Upper lobe of left lung (tissue), 6 donors: ENCODE results near the gene PRKG1. TPM values are rescaled to one million over a fixed set of nuclear protein-coding genes. Genes with fewer than 3 reads are reported as not detected.
"Not testable (repeated sequence)": the region's sequence is repeated elsewhere in the genome, so short reads cannot be mapped to it uniquely, and the experiment has no call there.

ENCODE experiments used
- ATAC-seq, 2 donors: fragments of 200-7000 bp; cut with Tn5 transposase; one replicate each; pipeline ENCODE4 v1.9.1; 2022; ENCODE audit warnings: mild to moderate bottlenecking in 2 of 2, moderate library complexity in 2 of 2; ENCODE audit not compliant: low FRiP score in 2 of 2
- DNase-seq, 2 donors: peaks; one replicate each; pipeline ENCODE4 v3.0.0-alpha.2; 2019 to 2020
- H3K27ac ChIP-seq, 4 donors: fragments of 200-600 bp; sonication (generic); one replicate each; pipeline ENCODE4 v1.5.1; 2016 to 2019
- H3K27me3 ChIP-seq, 4 donors: fragments of 200-600 bp; sonication (generic); one replicate each; pipeline ENCODE4 v1.5.1; 2017 to 2019
- H3K36me3 ChIP-seq, 4 donors: fragments of 200-600 bp; sonication (generic); one replicate each; pipeline ENCODE4 v1.5.1; 2016 to 2019
- H3K4me1 ChIP-seq, 4 donors: fragments of 200-600 bp; sonication (generic); one replicate each; pipeline ENCODE4 v1.5.1; 2018 to 2019
- H3K4me3 ChIP-seq, 4 donors: fragments of 200-600 bp; sonication (generic); one replicate each; pipeline ENCODE4 v1.5.1; 2017 to 2019; ENCODE audit warnings: mild to moderate bottlenecking in 2 of 4, moderate library complexity in 1 of 4
- H3K9me3 ChIP-seq, 4 donors: fragments of 200-600 bp; sonication (generic); one replicate each; pipeline ENCODE4 v1.5.1; 2018 to 2019
- CTCF ChIP-seq, 6 experiments: fragments of 450-650 bp in 4 of 6; fragments of 200-600 bp in 2 of 6; sonication (generic) in 2 of 6; IDR thresholded peaks; one replicate each; pipeline ENCODE4 v1.5.1; 2016 to 2019; ENCODE audit warnings: antibody characterized with exemption in 6 of 6
- EP300 ChIP-seq, 4 donors: sonication (generic); formaldehyde crosslinking; IDR thresholded peaks; one replicate each; pipeline ENCODE4 v1.5.1; 2017; ENCODE audit warnings: antibody characterized with exemption in 4 of 4, control low read depth in 2 of 4
- POLR2A ChIP-seq, 4 donors: fragments of 450-650 bp; IDR thresholded peaks; one replicate each; pipeline ENCODE4 v1.5.1; 2016 to 2017; ENCODE audit warnings: antibody characterized with exemption in 4 of 4, mild to moderate bottlenecking in 2 of 4
- POLR2AphosphoS5 ChIP-seq, 2 donors: sonication (generic); formaldehyde crosslinking; IDR thresholded peaks; one replicate each; pipeline ENCODE4 v1.5.1; 2017; ENCODE audit warnings: antibody characterized with exemption in 2 of 2
- WGBS, 2 donors: methylation state at CpG; one replicate each; pipeline ENCODE4 v1.1.5; 2017 to 2018; 5-methylcytosine and 5-hydroxymethylcytosine counted together
- total RNA-seq, 6 donors: library from RNA; depleted of rRNA in 4 of 6; stranded (reverse); fragments of >200 nt in 4 of 6; gene quantifications; one replicate each; pipeline versions ENCODE4 v1.1.0 to v1.2.1, GENCODE V29; 2016 to 2021
- donor health status: DM: no; HTN: no; CAD: no; lungs with moderate emphysema.
- donor health status: DM: no; HTN: yes; CAD: no; lungs with severe emphysema.

The PRKG1 gene
- total RNA-seq, 6 donors from 2014 or later, result 12.9 to 43.0 (median 25.0) TPM

DNA sequence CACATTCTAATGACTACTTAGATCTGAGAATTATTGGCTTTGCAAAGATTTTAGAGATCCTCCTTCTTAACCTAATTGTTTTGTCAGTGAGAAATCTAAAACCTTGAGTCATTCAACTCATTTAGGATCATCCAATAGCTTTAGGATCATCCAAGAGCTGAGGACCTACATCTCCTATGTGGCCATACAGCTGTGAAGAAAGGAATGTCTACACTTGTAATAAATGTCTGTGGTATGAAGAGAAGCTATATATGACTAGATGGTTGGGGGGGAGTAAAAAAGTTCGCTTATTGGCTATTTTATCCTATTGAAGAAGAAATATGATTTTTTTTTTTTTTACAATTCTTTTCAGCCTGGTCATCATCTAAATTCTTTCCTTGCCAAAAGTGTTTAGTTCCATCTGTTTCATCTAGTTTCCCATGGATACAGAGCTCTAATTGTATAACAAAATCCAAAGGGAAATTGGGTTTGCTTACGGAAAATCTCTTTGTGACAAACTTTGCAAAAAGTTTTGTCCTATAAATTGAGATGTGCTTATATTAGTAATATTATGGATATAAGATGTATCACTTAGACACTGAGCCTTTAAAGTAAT is 196.7 kb downstream of the PRKG1 start:
- no peak overlapping the region for H3K27ac ChIP-seq
- no peaks in the 10 kb centered on the region for H3K9me3 ChIP-seq
- WGBS, 2 donors, result 84 to 89% methylated on average over 2 of the region's 2 CpGs
- peaks cover 0 to 8% (median 4%) of the 10 kb centered on the region in 4 donors for H3K4me1 ChIP-seq
- no peak for ATAC-seq
- no peak for TF ChIP-seq POLR2AphosphoS5 (IDR thresholded peaks at IDR 0.05)
- TF ChIP-seq EP300 (IDR thresholded peaks at IDR 0.05), result no peak
- no peak for DNase-seq
- H3K27me3 ChIP-seq, result no peaks in the 10 kb centered on the region
- H3K4me3 ChIP-seq, result no peak overlapping the region
- H3K36me3 ChIP-seq, result no peaks in the 10 kb centered on the region

- 74 to 85% methylated on average over 2 of the region's 2 CpGs for WGBS, 2 donors
Measured at GRCh38 chr10:51272099-51272498, 197.8 kb downstream of the PRKG1 start.

DNA sequence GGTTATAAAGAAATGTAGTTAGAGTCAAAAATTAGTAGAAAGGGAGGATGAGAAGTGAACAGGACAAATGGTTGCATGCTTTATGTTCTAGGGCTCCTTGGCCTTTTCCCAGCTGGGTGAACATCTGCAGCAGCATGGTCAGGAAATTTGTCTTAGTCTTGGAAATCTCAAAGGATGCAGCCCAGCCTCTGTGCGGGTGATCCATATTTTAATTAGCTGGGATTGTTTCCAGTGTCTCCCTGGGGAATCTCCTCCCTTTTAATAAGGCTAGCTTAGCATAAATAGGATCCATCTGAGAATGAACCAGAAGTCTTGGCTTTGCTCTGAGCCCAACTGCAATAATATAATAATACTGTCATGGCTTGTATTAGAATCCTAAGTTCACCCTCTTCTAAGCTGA is 198.3 kb downstream of the PRKG1 start:
- DNase-seq, result no peak
- 34 to 83% methylated on average over 1 of the region's 1 CpG for WGBS, 2 donors
- ATAC-seq, result no peak
- H3K4me3 ChIP-seq, result no peak overlapping the region
- peaks cover 0 to 8% (median 4%) of the 10 kb centered on the region in 4 donors for H3K4me1 ChIP-seq
- no peak for TF ChIP-seq CTCF (IDR thresholded peaks at IDR 0.05)
- no peaks in the 10 kb centered on the region for H3K36me3 ChIP-seq
- H3K9me3 ChIP-seq, result no peaks in the 10 kb centered on the region
- no peaks in the 10 kb centered on the region for H3K27me3 ChIP-seq
- no peak overlapping the region for H3K27ac ChIP-seq

More at GRCh38 chr10:51272099-51272498, 197.8 kb downstream of the PRKG1 start:
- DNase-seq, H3K27ac ChIP-seq, H3K4me1 ChIP-seq, H3K36me3 ChIP-seq, H3K9me3 ChIP-seq, H3K4me3 ChIP-seq, ATAC-seq, H3K27me3 ChIP-seq: not testable (repeated sequence)

DNA sequence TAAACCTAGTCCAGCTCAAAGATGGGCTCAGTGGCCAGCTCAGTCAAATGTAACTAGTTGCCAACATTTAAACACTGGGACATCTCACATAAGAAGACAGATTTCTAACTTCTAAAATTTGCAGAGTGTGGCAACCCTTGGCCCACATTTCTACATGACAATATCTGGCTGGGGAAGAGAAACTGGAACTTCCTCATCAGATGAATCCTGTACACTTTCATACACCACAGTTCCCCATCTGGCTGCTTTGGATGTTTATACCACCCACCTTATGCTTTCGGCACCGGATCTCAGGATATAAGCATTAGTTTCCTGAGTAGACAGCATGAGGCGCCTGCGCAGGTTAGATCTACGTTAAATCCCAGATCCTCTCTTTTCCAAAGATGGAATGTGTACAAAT is 199.3 kb downstream of the PRKG1 start:
- 46 to 61% methylated on average over 5 of the region's 5 CpGs for WGBS, 2 donors
- Histone ChIP-seq H3K27me3 (no peaks in the 10 kb centered on the region), H3K36me3 (no peaks in the 10 kb centered on the region), H3K9me3 (no peaks in the 10 kb centered on the region), H3K4me1 (peaks cover 0 to 8% (median 4%) of the 10 kb centered on the region in 4 donors), H3K4me3 (no peak overlapping the region), H3K27ac (no peak overlapping the region)
- TF ChIP-seq CTCF (IDR thresholded peaks at IDR 0.05), result no peak
- no peak for TF ChIP-seq EP300 (IDR thresholded peaks at IDR 0.05)
- no peak for TF ChIP-seq POLR2AphosphoS5 (IDR thresholded peaks at IDR 0.05)
- no peak for TF ChIP-seq POLR2A (IDR thresholded peaks at IDR 0.05)
- ATAC-seq, result peak in 1 of 2 donors; percentile 35
- no peak for DNase-seq

DNA sequence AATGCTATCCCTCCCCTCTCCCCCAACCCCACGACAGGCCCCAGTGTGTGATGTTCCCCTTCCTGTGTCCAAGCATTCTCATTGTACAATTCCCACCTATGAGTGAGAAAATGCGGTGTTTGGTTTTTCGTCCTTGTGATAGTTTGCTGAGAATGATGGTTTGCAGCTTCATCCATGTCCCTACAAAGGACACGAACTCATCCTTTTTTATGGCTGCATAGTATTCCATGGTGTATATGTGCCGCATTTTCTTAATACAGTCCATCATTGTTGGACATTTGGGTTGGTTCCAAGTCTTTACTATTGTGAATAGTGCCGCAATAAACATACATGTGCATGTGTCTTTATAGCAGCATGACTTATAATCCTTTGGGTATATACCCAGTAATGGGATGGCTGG is 201.8 kb downstream of the PRKG1 start:
- H3K27me3 ChIP-seq, ATAC-seq, H3K36me3 ChIP-seq, DNase-seq, H3K27ac ChIP-seq, H3K4me3 ChIP-seq, H3K4me1 ChIP-seq, H3K9me3 ChIP-seq: not testable (repeated sequence)
- 94 to 96% methylated on average over 6 of the region's 6 CpGs for WGBS, 2 donors

DNA sequence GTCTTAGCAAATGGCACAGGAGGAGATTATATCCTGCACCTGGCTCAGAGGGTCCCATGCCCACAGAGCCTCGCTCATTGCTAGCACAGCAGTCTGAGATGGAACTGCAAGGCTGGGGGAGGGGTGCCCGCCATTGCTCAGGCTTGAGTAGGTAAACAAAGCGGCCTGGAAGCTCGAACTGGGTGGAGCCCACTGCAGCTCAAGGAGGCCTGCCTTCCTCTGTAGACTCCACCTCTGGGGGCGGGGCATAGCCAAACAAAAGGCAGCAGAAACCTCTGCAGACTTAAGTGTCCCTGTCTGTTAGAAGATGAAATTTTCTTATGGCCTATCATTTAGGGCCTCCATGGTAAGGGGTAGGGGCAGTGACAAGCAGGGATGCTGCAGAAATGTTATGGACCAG is 207.1 kb downstream of the PRKG1 start:
- not testable (repeated sequence) for H3K4me1 ChIP-seq, H3K9me3 ChIP-seq, H3K36me3 ChIP-seq, DNase-seq, H3K27ac ChIP-seq, H3K4me3 ChIP-seq, H3K27me3 ChIP-seq, ATAC-seq
- 77 to 93% methylated on average over 4 to 5 of the region's 5 CpGs for WGBS, 2 donors

DNA sequence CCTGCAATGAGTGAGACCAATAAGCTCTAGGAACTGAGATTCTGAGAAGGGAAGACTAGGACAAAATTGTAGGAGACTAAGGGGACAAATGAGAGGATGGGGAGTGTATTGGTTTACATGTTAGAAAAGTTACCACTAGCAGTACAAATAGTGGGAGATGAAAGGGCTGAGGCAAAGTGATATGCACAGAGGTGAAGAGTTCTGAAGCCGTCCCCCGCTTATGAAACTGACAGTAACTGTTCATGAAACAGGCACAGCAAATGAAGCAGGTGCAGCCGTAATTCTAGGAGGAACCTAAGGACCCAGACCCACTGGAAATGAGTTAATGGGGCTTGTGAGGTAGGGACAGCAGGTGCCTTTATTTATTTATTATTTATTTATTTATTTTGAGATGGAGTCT is 211.3 kb downstream of the PRKG1 start:
- TF ChIP-seq POLR2A (IDR thresholded peaks at IDR 0.05) (no peak), POLR2AphosphoS5 (IDR thresholded peaks at IDR 0.05) (no peak), CTCF (IDR thresholded peaks at IDR 0.05) (no peak), EP300 (IDR thresholded peaks at IDR 0.05) (no peak)
- DNase-seq (no peak), ATAC-seq (no peak)
- H3K4me3 ChIP-seq, result no peak overlapping the region
- 90 to 95% methylated on average over 3 of the region's 3 CpGs for WGBS, 2 donors
- H3K27me3 ChIP-seq, result no peaks in the 10 kb centered on the region
- H3K36me3 ChIP-seq, result no peaks in the 10 kb centered on the region
- no peaks in the 10 kb centered on the region for H3K4me1 ChIP-seq
- no peaks in the 10 kb centered on the region for H3K9me3 ChIP-seq
- H3K27ac ChIP-seq, result no peak overlapping the region
